ENCODE data around the gene SCYGR5. TPM values are rescaled to one million over a fixed set of nuclear protein-coding genes. Genes with fewer than 3 reads are reported as not detected.
"Not testable (repeated sequence)": the region's sequence is repeated elsewhere in the genome, so short reads cannot be mapped to it uniquely, and the experiment has no call there.

The SCYGR5 gene
- total RNA-seq, 2 experiments from 2014 or later: not detected

DNA sequence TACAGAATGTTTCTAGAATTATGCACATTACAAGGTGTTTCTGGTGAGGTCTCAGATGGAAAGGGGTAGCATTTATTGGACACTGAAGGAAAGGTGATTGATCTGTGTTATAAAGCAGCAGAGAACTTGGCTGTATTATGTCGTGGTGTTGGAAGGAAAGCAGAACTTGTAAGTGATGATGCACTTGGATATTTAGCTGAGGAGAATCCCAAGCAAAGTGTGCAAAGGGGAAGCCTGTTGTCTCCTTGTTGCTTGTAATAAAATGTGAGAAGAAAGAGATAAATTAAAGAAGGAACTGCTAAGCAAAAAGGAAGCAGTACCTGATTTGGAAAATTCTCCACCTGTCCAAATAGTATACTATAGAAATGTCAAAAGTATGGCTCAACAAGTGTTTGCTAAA lies 12.2 kb upstream of the SCYGR5 start:
- no peak overlapping the region for H3K27ac Mint-ChIP-seq
- H3K4me3 Mint-ChIP-seq: no peak overlapping the region
- no peaks in the 10 kb centered on the region for H3K36me3 Mint-ChIP-seq (ENCODE audit: low read depth)
- POLR2A ChIA-PET: no interaction called here
- peaks cover 12% of the 10 kb centered on the region for H3K27me3 Mint-ChIP-seq
- H3K4me1 Mint-ChIP-seq: no peaks in the 10 kb centered on the region
- no peaks in the 10 kb centered on the region for H3K9me3 Mint-ChIP-seq
- CTCF ChIA-PET: no interaction called here
- DNase-seq: no peak

DNA sequence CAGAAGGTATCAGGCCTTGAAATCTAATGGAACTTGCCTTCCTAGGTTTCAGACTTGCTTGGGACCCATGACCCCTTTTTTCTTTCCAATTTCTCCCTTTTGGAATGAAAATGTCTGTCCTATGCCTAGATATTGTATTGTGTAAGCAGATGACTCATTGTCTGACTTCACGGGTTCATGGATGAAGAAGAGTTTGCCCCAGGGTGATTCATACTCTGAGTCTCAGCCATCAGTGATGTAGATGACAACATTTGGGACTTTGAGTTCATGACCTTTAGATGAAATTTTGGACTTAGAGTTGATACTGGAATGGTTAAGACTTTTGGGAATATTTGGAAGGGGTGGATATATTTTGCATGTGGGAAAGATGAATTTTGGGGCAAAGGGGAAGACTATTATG lies 11.2 kb upstream of the SCYGR5 start:
- Mint-ChIP-seq H3K4me1 (no peaks in the 10 kb centered on the region), H3K9me3 (no peaks in the 10 kb centered on the region), H3K36me3 (ENCODE audit: low read depth) (no peaks in the 10 kb centered on the region), H3K27ac (no peak overlapping the region), H3K27me3 (peaks cover 10% of the 10 kb centered on the region), H3K4me3 (no peak overlapping the region)
- ChIA-PET POLR2A (no interaction called here), CTCF (no interaction called here)
- DNase-seq: no peak

GRCh38 chr2:227657199-227657845 lies 9.3 kb upstream of the SCYGR5 start:
- Mint-ChIP-seq H3K27me3 (peaks cover 4% of the 10 kb centered on the region), H3K36me3 (ENCODE audit: low read depth) (no peaks in the 10 kb centered on the region), H3K9me3 (no peaks in the 10 kb centered on the region), H3K4me1 (no peaks in the 10 kb centered on the region), H3K27ac (no peak overlapping the region), H3K4me3 (no peak overlapping the region)
- no peak for DNase-seq
- CTCF ChIA-PET: no interaction called here
- POLR2A ChIA-PET: no interaction called here

DNA sequence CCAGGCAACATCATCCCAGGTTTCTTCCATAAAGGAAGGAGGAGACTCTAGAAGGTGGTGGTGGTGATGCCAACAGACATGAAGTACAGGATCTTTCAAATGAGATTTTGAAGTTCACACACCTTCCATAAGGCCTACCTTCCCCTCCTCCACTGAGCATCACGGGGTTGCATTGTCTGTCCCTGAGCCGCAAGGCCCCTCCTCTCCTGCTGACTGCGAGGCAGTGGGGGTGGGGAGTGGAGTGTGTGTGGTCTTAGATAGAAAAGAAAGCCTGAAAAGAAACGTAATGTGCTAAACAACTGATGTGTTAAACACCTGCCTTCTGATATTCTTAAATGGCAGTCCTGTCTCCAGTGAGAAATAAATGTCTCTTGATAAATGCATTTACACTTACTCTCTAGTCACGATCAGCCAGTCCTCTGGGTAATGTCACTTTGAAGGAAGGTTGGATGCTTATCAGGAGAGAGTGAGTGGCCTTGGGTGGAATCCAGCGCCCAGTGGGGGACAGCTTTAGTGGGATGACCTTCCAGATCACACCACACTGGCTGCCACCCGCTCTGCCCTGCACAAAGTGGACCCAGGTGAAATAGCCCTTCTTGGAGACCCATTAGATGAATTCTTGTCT lies 5.5 kb upstream of the SCYGR5 start:
- CTCF ChIA-PET: no interaction called here

DNA sequence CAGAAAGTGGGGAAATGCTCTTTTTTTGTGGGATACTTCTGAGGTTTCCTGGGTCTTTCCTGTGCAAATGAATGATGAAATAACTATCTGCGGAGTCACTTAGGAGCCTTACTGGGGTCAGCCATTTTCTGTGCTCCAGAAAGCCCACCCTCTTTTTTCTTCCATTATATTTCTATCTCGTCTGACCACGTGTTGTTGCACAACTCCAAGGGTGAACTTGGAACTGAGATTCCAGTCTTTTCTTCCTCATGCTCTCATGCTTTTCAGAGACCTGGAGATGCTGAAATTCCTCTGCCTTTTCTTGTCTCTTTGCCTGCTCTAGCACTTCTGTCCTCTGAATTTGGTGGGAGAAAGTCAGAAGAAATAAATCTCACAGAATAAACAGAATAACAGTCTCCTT lies 4.8 kb upstream of the SCYGR5 start:
- no peak overlapping the region for H3K4me3 Mint-ChIP-seq
- no peak for DNase-seq
- H3K36me3 Mint-ChIP-seq (ENCODE audit: low read depth): no peaks in the 10 kb centered on the region
- H3K27me3 Mint-ChIP-seq: peaks cover 2% of the 10 kb centered on the region
- ChIA-PET CTCF (no interaction called here), POLR2A (no interaction called here)
- no peaks in the 10 kb centered on the region for H3K9me3 Mint-ChIP-seq
- no peak overlapping the region for H3K27ac Mint-ChIP-seq
- H3K4me1 Mint-ChIP-seq: no peaks in the 10 kb centered on the region

More for the DNA sequence above, 5.5 kb upstream of the SCYGR5 start:
- no peak for DNase-seq
- H3K27ac Mint-ChIP-seq: no peak overlapping the region
- H3K4me3 Mint-ChIP-seq: no peak overlapping the region
- peaks cover 2% of the 10 kb centered on the region for H3K27me3 Mint-ChIP-seq
- POLR2A ChIA-PET: no interaction called here
- H3K4me1 Mint-ChIP-seq: no peaks in the 10 kb centered on the region
- no peaks in the 10 kb centered on the region for H3K9me3 Mint-ChIP-seq
- no peaks in the 10 kb centered on the region for H3K36me3 Mint-ChIP-seq (ENCODE audit: low read depth)

- no peaks in the 10 kb centered on the region for H3K36me3 Mint-ChIP-seq (ENCODE audit: low read depth)
- H3K4me1 Mint-ChIP-seq: no peaks in the 10 kb centered on the region
- peaks cover 2% of the 10 kb centered on the region for H3K27me3 Mint-ChIP-seq
- no peak for DNase-seq
- H3K4me3 Mint-ChIP-seq: no peak overlapping the region
- no peak overlapping the region for H3K27ac Mint-ChIP-seq
- ChIA-PET CTCF (no interaction called here), POLR2A (no interaction called here)
- H3K9me3 Mint-ChIP-seq: no peaks in the 10 kb centered on the region
These were observed 1.2 kb upstream of the SCYGR5 start for GRCh38 chr2:227665189-227665940.

GRCh38 chr2:227671170-227671905 lies 4.7 kb downstream of the SCYGR5 start:
- DNase-seq: no peak
- Mint-ChIP-seq H3K27ac (no peak overlapping the region), H3K36me3 (ENCODE audit: low read depth) (no peaks in the 10 kb centered on the region), H3K4me3 (no peak overlapping the region), H3K9me3 (no peaks in the 10 kb centered on the region), H3K4me1 (no peaks in the 10 kb centered on the region), H3K27me3 (peaks cover 2% of the 10 kb centered on the region)
- POLR2A ChIA-PET: no interaction called here
- CTCF ChIA-PET: no interaction called here

- H3K36me3 Mint-ChIP-seq (ENCODE audit: low read depth); CTCF ChIA-PET; DNase-seq; POLR2A ChIA-PET; H3K9me3 Mint-ChIP-seq; H3K27ac Mint-ChIP-seq; H3K4me1 Mint-ChIP-seq; H3K4me3 Mint-ChIP-seq; H3K27me3 Mint-ChIP-seq: not testable (repeated sequence)
These were observed 7.0 kb downstream of the SCYGR5 start for GRCh38 chr2:227673620-227674019.

DNA sequence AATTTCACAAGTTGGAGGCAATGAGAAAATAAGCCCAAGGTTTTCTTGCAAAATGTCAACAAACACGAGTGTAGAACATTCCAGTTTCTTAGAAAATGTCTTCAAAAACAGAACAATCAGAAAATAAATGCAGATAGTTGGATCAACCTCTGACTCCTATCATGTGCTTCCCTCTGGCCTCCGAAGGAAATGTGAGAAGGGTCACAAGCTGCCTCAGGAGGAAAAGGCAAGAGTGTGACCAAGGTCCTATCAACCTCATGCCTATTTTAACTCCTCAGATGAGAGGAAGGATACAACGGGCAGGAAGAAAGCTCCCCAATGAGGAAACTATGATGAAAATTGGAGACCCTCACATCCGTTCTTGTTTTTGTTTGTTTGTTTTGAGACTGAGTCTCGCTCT lies 7.9 kb downstream of the SCYGR5 start:
- H3K27ac Mint-ChIP-seq: no peak overlapping the region
- CTCF ChIA-PET: no interaction called here
- no peaks in the 10 kb centered on the region for H3K4me1 Mint-ChIP-seq
- no peak overlapping the region for H3K4me3 Mint-ChIP-seq
- H3K36me3 Mint-ChIP-seq (ENCODE audit: low read depth): no peaks in the 10 kb centered on the region
- POLR2A ChIA-PET: no interaction called here
- no peak for DNase-seq
- no peaks in the 10 kb centered on the region for H3K9me3 Mint-ChIP-seq
- peaks cover 4% of the 10 kb centered on the region for H3K27me3 Mint-ChIP-seq

GRCh38 chr2:227677928-227678327 lies 11.3 kb downstream of the SCYGR5 start:
- POLR2A ChIA-PET: no interaction called here
- Mint-ChIP-seq H3K27me3 (peaks cover 1% of the 10 kb centered on the region), H3K4me1 (no peaks in the 10 kb centered on the region), H3K9me3 (no peaks in the 10 kb centered on the region), H3K4me3 (no peak overlapping the region), H3K27ac (no peak overlapping the region), H3K36me3 (ENCODE audit: low read depth) (no peaks in the 10 kb centered on the region)
- CTCF ChIA-PET: no interaction called here
- no peak for DNase-seq

DNA sequence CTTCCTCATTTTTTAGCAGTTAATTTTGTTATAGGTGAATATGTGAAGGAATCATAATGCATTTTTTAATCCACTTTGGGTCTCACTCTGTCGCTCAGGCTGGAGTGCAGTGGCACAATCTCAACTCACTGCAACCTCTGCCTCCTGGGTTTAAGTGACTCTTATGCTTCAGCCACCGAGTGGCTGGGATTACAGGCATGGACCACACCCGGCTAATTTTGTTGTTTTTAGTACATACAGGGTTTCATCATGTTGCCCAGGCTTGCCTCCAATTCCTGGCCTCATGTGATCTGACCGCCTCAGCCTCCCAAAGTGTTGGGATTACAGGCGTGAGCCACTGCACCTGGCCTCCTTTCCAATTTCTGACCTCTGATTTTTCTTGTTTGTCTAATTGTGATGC lies 17.7 kb downstream of the SCYGR5 start:
- POLR2A ChIA-PET: no interaction called here
- H3K4me3 Mint-ChIP-seq: no peak overlapping the region
- H3K4me1 Mint-ChIP-seq: no peaks in the 10 kb centered on the region
- no peaks in the 10 kb centered on the region for H3K36me3 Mint-ChIP-seq (ENCODE audit: low read depth)
- H3K27me3 Mint-ChIP-seq: peaks cover 14% of the 10 kb centered on the region
- CTCF ChIA-PET: no interaction called here
- no peaks in the 10 kb centered on the region for H3K9me3 Mint-ChIP-seq
- no peak overlapping the region for H3K27ac Mint-ChIP-seq
- DNase-seq: no peak

DNA sequence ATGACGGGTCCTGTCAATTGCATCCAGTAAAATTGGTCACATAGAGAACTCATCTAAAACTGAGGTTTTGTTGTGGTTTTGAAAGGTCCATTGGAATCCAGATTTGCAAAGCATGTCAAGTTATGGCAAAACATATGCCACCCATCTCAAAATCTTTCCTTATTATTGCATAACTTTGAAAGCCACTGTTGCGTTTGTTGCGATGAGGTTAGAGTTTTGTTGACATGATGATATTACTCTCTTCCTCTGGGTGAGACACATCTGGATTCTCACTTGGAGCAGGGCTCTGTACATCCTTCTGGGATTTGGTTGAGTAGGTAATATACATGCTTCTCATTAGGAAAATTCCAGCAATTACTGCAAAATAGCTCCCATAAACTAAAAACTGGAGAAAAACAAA lies 20.6 kb downstream of the SCYGR5 start:
- Mint-ChIP-seq H3K27me3 (peaks cover 29% of the 10 kb centered on the region), H3K4me3 (no peak overlapping the region), H3K27ac (no peak overlapping the region), H3K4me1 (no peaks in the 10 kb centered on the region), H3K9me3 (no peaks in the 10 kb centered on the region), H3K36me3 (ENCODE audit: low read depth) (no peaks in the 10 kb centered on the region)
- POLR2A ChIA-PET: no interaction called here
- DNase-seq: no peak
- CTCF ChIA-PET: no interaction called here

- Mint-ChIP-seq H3K4me3 (no peak overlapping the region), H3K27ac (no peak overlapping the region), H3K9me3 (no peaks in the 10 kb centered on the region), H3K36me3 (ENCODE audit: low read depth) (no peaks in the 10 kb centered on the region), H3K27me3 (peaks cover 12% of the 10 kb centered on the region), H3K4me1 (no peaks in the 10 kb centered on the region)
- ChIA-PET POLR2A (no interaction called here), CTCF (no interaction called here)
- no peak for DNase-seq
These were observed 30.5 kb downstream of the SCYGR5 start for GRCh38 chr2:227696990-227697679.
